Erythroblast (primary cell): ENCODE measurements around the gene HCN4.

Experiments
- GATA1 ChIP-seq: IDR thresholded peaks from 2 replicates; pipeline ENCODE4 v1.6.1; 2011; ENCODE audit warnings: low read depth, mild to moderate bottlenecking, control low read depth, low read length, moderate library complexity
- POLR2A ChIP-seq: IDR thresholded peaks from 2 replicates; pipeline ENCODE4 v1.6.1; 2011; ENCODE audit warnings: mild to moderate bottlenecking, low read length

DNA sequence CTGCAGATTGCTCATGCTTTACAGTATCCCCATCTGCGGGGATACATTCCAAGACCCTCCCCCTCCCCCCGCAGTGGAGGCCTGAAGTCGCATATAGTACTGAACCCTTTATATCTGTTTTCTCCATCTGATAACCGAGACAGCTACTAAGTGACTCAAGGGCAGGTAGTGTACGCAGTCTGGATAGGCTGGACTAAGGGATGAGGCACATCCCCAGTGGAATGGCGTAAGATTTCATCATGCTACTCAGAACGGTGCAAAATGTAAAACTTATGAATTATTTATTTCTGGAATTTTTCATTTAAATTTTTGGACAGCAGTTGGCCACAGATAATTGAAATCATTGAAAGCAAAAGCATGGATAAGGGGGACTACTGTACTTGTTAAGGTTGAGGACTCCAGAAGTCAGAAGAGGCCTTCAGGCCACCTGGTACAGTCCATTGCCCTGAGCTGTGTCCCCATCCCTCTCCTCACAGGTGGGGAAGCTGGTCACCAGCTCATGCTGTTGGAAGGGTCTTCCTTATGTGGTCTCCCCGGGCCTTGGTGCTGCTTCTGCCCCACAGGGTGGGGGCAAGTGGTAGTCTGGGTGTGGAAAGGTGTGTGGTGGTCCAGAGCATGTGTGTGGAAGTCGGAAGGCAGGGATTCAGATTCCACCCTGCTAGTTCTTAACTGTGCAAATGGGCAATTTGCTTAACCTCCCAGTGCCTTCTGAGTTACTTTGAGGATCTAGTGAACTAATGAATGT, 72.0 kb downstream of the HCN4 start:
- TF ChIP-seq POLR2A, result no peak
- no peak for TF ChIP-seq GATA1
